ENCODE data around the gene GMPPA.

The GMPPA gene

GRCh38 chr2:219506802-219507526, 8.3 kb downstream of the GMPPA start:
- no peak for DNase-seq

GRCh38 chr2:219507581-219508443, 9.1 kb downstream of the GMPPA start:
- DNase-seq, result no peak

GRCh38 chr2:219508444-219508734, 9.7 kb downstream of the GMPPA start:
- DNase-seq, result no peak

GRCh38 chr2:219508971-219509779, 10.5 kb downstream of the GMPPA start:
- no peak for DNase-seq

- peak in 4 of 5 donors; percentile 34 to 40 (median 36) for DNase-seq
These were observed 11.3 kb downstream of the GMPPA start for GRCh38 chr2:219509780-219510511.

GRCh38 chr2:219510512-219511135, 11.9 kb downstream of the GMPPA start:
- no peak for DNase-seq

- no peak for DNase-seq
These were observed 13.0 kb downstream of the GMPPA start for GRCh38 chr2:219511547-219512325.

GRCh38 chr2:219512524-219513216, 14.0 kb downstream of the GMPPA start:
- no peak for DNase-seq

GRCh38 chr2:219513787-219514186, 15.1 kb downstream of the GMPPA start:
- no peak for DNase-seq

GRCh38 chr2:219514196-219514761, 15.6 kb downstream of the GMPPA start, which contains the start of gene ASIC4:
Gene ASIC4, plus strand, starts transcription at chr2:219514482. Its CDS starts 243 bp downstream, at chr2:219514725.
- DNase-seq, result no peak

- no peak for DNase-seq
These were observed 16.1 kb downstream of the GMPPA start for GRCh38 chr2:219514836-219515235.

- no peak for DNase-seq
These were observed 17.4 kb downstream of the GMPPA start for GRCh38 chr2:219515874-219516629.

- no peak for DNase-seq
These were observed 18.2 kb downstream of the GMPPA start for GRCh38 chr2:219516888-219517287.

- no peak for DNase-seq
These were observed 19.5 kb downstream of the GMPPA start for GRCh38 chr2:219517954-219518778.

GRCh38 chr2:219519526-219519916, 20.8 kb downstream of the GMPPA start:
- no peak for DNase-seq

GRCh38 chr2:219520079-219520478, 21.4 kb downstream of the GMPPA start:
- no peak for DNase-seq

- no peak for DNase-seq
These were observed 22.6 kb downstream of the GMPPA start for GRCh38 chr2:219521066-219521880.

Data from T-helper 1 cell (primary cell).